Neutrophil (primary cell): Measurements from ENCODE around the gene VAV3.

Source experiments
- H3K27ac ChIP-seq: fragments of 200-600 bp; sonication (generic); 2 replicates; pipeline ENCODE4 v1.5.1; 2016; ENCODE audit warnings: mild to moderate bottlenecking, moderate library complexity
- H3K27me3 ChIP-seq: fragments of 200-600 bp; sonication (generic); 2 replicates; pipeline ENCODE4 v1.6.0; 2016; ENCODE audit warnings: mild to moderate bottlenecking
- H3K36me3 ChIP-seq: fragments of 200-600 bp; sonication (generic); 2 replicates; pipeline ENCODE4 v1.5.1; 2017
- H3K4me1 ChIP-seq, 2 experiments: fragments of 200-600 bp in 1 of 2; sonication (generic) in 1 of 2; 1 replicate in 1 of 2; 2 replicates in 1 of 2; pipeline versions ENCODE4 v1.5.1 to v1.6.1; 2013 to 2016; ENCODE audit warnings: low read depth in 1 of 2, low read length in 1 of 2, mild to moderate bottlenecking in 1 of 2, moderate library complexity in 1 of 2; ENCODE audit not compliant: control insufficient read depth in 1 of 2, insufficient read depth in 1 of 2
- H3K4me3 ChIP-seq, 2 experiments: fragments of 200-600 bp in 1 of 2; sonication (generic) in 1 of 2; 1 replicate in 1 of 2; 2 replicates in 1 of 2; pipeline ENCODE4 v1.5.1; 2013 to 2016; ENCODE audit warnings: low read depth in 1 of 2, low read length in 1 of 2, mild to moderate bottlenecking in 1 of 2, moderate library complexity in 1 of 2
- H3K9me3 ChIP-seq: fragments of 200-600 bp; sonication (generic); 2 replicates; pipeline ENCODE4 v1.5.1; 2016
- CTCF ChIP-seq: fragments of 200-600 bp; sonication (generic); IDR thresholded peaks from 2 replicates; pipeline ENCODE4 v1.5.1; 2016; ENCODE audit warnings: antibody characterized with exemption

VAV3 gene

GRCh38 chr1:107979926-107980325 lies 14.9 kb upstream of the VAV3 start:
- Histone ChIP-seq H3K27ac (no peak overlapping the region), H3K27me3 (no peaks in the 10 kb centered on the region), H3K36me3 (no peaks in the 10 kb centered on the region), H3K9me3 (no peaks in the 10 kb centered on the region), H3K4me1 (peaks cover 0 to 4% of the 10 kb centered on the region in 2 experiments), H3K4me3 (no peak overlapping the region)
- no peak for TF ChIP-seq CTCF

DNA sequence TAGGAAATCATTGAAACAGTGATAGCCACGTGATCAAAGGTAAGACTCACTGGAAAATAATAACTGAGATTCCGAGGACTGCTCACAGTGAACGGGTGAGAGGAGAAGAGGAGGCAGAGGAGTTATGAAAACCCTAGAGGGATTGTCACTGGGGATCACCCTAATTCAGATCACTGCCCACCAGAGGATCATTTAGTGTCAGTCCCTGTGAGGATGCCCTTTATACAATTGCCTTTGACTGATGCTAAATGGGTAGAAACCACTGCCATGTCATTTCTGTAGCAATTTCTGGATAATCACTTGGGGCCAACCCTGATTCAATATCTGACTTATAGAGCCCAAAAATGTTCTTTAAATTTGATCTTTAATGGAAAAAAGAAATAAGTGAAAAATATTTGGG lies 14.1 kb upstream of the VAV3 start:
- no peak for TF ChIP-seq CTCF
- Histone ChIP-seq H3K9me3 (no peaks in the 10 kb centered on the region), H3K36me3 (no peaks in the 10 kb centered on the region), H3K4me1 (no peaks in the 10 kb centered on the region), H3K4me3 (no peak overlapping the region), H3K27me3 (no peaks in the 10 kb centered on the region), H3K27ac (no peak overlapping the region)

DNA sequence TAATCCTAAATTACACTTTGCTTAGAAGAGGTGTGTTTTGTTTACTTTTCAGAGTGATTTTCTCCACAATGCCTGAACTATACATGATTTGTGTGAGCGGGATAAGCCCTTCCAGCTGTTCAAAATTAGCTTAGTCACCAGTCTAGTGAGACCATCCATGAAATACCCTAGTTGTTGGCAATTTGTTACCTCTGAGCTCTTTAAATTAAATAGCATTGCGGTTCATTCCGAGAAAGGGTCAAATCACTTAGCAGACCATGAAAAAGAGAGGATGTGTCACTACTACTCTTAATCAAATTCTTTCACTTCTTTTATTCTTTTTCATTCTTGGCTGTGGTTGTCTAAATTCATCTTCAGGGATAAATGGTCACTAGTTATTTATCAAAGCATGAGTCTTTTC lies 11.9 kb upstream of the VAV3 start:
- no peaks in the 10 kb centered on the region for H3K27me3 ChIP-seq
- H3K4me3 ChIP-seq = no peak overlapping the region
- no peaks in the 10 kb centered on the region for H3K9me3 ChIP-seq
- no peaks in the 10 kb centered on the region for H3K4me1 ChIP-seq
- H3K27ac ChIP-seq = no peak overlapping the region
- no peak for TF ChIP-seq CTCF
- H3K36me3 ChIP-seq = no peaks in the 10 kb centered on the region

GRCh38 chr1:107976431-107976830 lies 11.5 kb upstream of the VAV3 start:
- H3K9me3 ChIP-seq = no peaks in the 10 kb centered on the region

DNA sequence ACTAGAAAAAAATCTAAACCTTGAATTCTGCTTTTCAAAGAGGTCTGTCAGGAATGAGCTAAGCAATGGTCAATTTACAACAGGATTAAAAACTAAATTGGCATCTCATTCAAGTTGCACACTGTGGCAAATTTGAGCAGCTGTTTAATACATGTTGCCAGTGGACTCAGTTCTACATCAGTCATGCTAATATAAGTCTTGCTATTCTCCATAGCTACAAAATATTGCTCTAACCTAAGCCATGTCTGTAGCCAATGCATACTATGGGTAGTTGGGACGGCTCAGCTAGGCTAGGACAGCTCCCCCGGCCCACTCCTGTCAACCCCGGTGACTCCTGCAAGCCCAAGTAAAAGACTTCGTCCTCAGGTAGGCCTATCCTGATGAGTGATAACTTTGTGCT lies 10.9 kb upstream of the VAV3 start:
- H3K27me3 ChIP-seq = no peaks in the 10 kb centered on the region
- H3K9me3 ChIP-seq = no peaks in the 10 kb centered on the region
- H3K4me3 ChIP-seq = no peak overlapping the region
- no peaks in the 10 kb centered on the region for H3K36me3 ChIP-seq
- no peaks in the 10 kb centered on the region for H3K4me1 ChIP-seq
- H3K27ac ChIP-seq = no peak overlapping the region
- no peak for TF ChIP-seq CTCF

More at GRCh38 chr1:107976431-107976830, 11.5 kb upstream of the VAV3 start:
- no peak for TF ChIP-seq CTCF
- Histone ChIP-seq H3K36me3 (no peaks in the 10 kb centered on the region), H3K4me1 (no peaks in the 10 kb centered on the region), H3K4me3 (no peak overlapping the region), H3K27me3 (no peaks in the 10 kb centered on the region), H3K27ac (no peak overlapping the region)

DNA sequence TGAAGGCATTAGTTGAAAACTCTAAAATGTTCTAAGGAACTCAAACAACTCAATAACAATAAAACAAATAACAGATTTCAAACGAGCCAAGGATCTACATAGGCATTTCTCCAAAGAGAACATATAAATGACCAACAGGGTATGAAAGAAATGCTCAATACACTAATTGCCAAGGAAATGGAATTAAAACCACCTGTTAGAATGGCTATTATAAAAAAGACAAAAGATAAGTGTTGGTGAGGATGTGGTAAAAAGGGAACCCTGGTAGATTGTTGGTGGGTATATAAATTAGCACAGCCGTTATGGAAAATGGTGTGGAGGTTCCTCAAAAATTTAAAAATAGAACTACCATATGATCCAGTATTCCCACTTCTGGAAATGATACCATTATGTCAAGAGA lies 9.1 kb upstream of the VAV3 start:
- H3K9me3 ChIP-seq = no peaks in the 10 kb centered on the region
- H3K4me3 ChIP-seq = no peak overlapping the region
- TF ChIP-seq CTCF = no peak
- H3K27me3 ChIP-seq = no peaks in the 10 kb centered on the region
- no peak overlapping the region for H3K27ac ChIP-seq
- H3K36me3 ChIP-seq = no peaks in the 10 kb centered on the region
- H3K4me1 ChIP-seq = no peaks in the 10 kb centered on the region
